Skin epidermis (tissue), 12 donors: Measurements from ENCODE around the gene AGMAT.
"Not testable (repeated sequence)": the region's sequence is repeated elsewhere in the genome, so short reads cannot be mapped to it uniquely, and the experiment has no call there.

ENCODE experiments used
- H3K27ac ChIP-seq, 21 experiments: fragments of 200-600 bp; sonication (generic) in 11 of 21; one replicate each; pipeline ENCODE4 v1.5.0; 2020; ENCODE audit warnings: mild to moderate bottlenecking in 3 of 21, inconsistent platforms in 2 of 21, moderate library complexity in 2 of 21
- H3K4me3 ChIP-seq, 7 experiments: fragments of 200-600 bp; sonication (generic) in 2 of 7; one replicate each; pipeline ENCODE4 v1.5.0; 2020; ENCODE audit warnings: inconsistent platforms in 2 of 7, mild to moderate bottlenecking in 2 of 7, moderate library complexity in 1 of 7

Gene AGMAT

GRCh38 chr1:15616373-15617172 is 31.7 kb upstream of the AGMAT start:
- H3K27ac ChIP-seq = peak overlapping the region in 20 of 21 experiments; percentile 41 to 98 (median 87)
- peak overlapping the region; percentile 12 to 95 (median 82) for H3K4me3 ChIP-seq

GRCh38 chr1:15610167-15610566 is 25.3 kb upstream of the AGMAT start:
- Histone ChIP-seq H3K4me3 (no peak overlapping the region), H3K27ac (no peak overlapping the region)

GRCh38 chr1:15609631-15610030 is 24.8 kb upstream of the AGMAT start:
- Histone ChIP-seq H3K27ac (no peak overlapping the region), H3K4me3 (no peak overlapping the region)

- Histone ChIP-seq H3K27ac (no peak overlapping the region), H3K4me3 (no peak overlapping the region)
Measured at GRCh38 chr1:15605398-15606383, 20.8 kb upstream of the AGMAT start.

- not testable (repeated sequence) for H3K4me3 ChIP-seq
- peak overlapping the region in 3 of 21 experiments; percentile 57 to 79 (median 64) for H3K27ac ChIP-seq
Measured at GRCh38 chr1:15604400-15604799, 19.5 kb upstream of the AGMAT start.

- H3K27ac ChIP-seq = peak overlapping the region in 20 of 21 experiments; percentile 21 to 91 (median 76)
- peak overlapping the region; percentile 47 to 79 (median 67) for H3K4me3 ChIP-seq
Measured at GRCh38 chr1:15603966-15604282, 19.1 kb upstream of the AGMAT start.

GRCh38 chr1:15603050-15603965 is 18.5 kb upstream of the AGMAT start:
- peak overlapping the region in 20 of 21 experiments; percentile 32 to 91 (median 76) for H3K27ac ChIP-seq

GRCh38 chr1:15598436-15598835 is 13.6 kb upstream of the AGMAT start:
- no peak overlapping the region for H3K4me3 ChIP-seq
- H3K27ac ChIP-seq = no peak overlapping the region

More at GRCh38 chr1:15603050-15603965, 18.5 kb upstream of the AGMAT start:
- H3K4me3 ChIP-seq = peak overlapping the region; percentile 47 to 79 (median 67)

GRCh38 chr1:15595809-15596617 is 11.2 kb upstream of the AGMAT start:
- H3K4me3 ChIP-seq = no peak overlapping the region
- no peak overlapping the region for H3K27ac ChIP-seq

GRCh38 chr1:15592285-15592684 is 7.4 kb upstream of the AGMAT start:
- Histone ChIP-seq H3K27ac (peak overlapping the region in 2 of 21 experiments; percentile 27 to 57), H3K4me3 (no peak overlapping the region)

- no peak overlapping the region for H3K4me3 ChIP-seq
- no peak overlapping the region for H3K27ac ChIP-seq
Measured at GRCh38 chr1:15583016-15583706, 1.7 kb downstream of the AGMAT start.

- peak overlapping the region in 14 of 21 experiments; percentile 0 to 92 (median 56) for H3K27ac ChIP-seq
- H3K4me3 ChIP-seq = no peak overlapping the region
Measured at GRCh38 chr1:15579683-15580047, 5.2 kb downstream of the AGMAT start.

- Histone ChIP-seq H3K27ac (peak overlapping the region in 15 of 21 experiments; percentile 0 to 92 (median 55)), H3K4me3 (no peak overlapping the region)
Measured at GRCh38 chr1:15578921-15579682, 5.7 kb downstream of the AGMAT start.

GRCh38 chr1:15577691-15578090 is 7.2 kb downstream of the AGMAT start:
- Histone ChIP-seq H3K27ac (peak overlapping the region in 3 of 21 experiments; percentile 33 to 92 (median 42)), H3K4me3 (no peak overlapping the region)

GRCh38 chr1:15575549-15576150 is 9.2 kb downstream of the AGMAT start:
- Histone ChIP-seq H3K27ac (no peak overlapping the region), H3K4me3 (no peak overlapping the region)

- H3K27ac ChIP-seq = no peak overlapping the region
- H3K4me3 ChIP-seq = no peak overlapping the region
Measured at GRCh38 chr1:15574741-15575140, 10.1 kb downstream of the AGMAT start.

GRCh38 chr1:15573477-15573876 is 11.4 kb downstream of the AGMAT start:
- Histone ChIP-seq H3K27ac (no peak overlapping the region), H3K4me3 (no peak overlapping the region)
